Measurements from ENCODE around the gene CLEC16A. TPM values are rescaled to one million over a fixed set of nuclear protein-coding genes. Genes with fewer than 3 reads are reported as not detected.

Gene CLEC16A
- total and polyA plus RNA-seq, 9 of the 15 experiments (the other 6 are each of a cell fraction or from before 2014, with no cell fraction given): 1.00 to 22.3 (median 10.0) TPM

DNA sequence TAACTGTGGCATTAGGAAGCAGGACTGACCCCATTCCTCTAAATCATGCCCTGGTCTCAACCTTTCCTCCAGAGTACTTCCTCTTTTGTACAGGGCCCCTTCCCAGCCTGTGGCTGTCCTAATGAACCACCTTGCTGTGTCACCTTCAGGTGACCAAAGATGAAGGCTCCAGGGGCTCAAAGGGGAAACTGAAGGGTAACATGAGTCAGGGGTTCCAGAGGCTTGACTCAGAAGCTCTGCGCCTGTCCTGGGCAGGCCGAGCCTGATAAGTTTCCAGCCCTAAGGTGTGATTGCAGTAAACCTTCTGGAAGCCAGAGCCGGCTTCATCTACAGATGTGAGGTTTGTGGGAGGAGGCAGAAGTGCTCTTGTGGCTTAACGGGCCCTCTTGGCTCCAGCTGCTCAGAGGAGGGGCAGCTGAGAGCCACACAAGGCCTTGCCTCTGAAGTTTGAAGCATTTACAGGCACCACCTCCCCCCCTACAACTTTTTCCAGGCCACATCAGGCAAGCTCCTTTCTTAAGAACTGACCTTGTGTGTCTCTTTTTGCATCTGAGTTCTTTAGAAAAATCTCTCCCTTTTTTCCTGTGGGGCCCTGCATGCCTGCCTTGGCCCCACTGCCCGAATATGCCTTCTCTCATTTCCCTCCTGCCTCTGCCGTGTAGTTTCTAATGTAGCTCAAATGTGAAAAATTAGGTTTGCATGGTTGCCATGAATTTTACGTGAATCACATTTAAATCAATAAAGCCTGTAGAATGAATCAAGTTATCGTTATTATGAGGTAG is 149.9 kb downstream of the CLEC16A start (continued):
- TF ChIP-seq, protein P1, sequence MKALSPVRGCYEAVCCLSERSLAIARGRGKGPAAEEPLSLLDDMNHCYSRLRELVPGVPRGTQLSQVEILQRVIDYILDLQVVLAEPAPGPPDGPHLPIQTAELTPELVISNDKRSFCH (CRISPR knock-in tag; IDR thresholded peaks at IDR 0.05): no peak
- TF ChIP-seq, protein P1 (tag; IDR thresholded peaks at IDR 0.05): peak; percentile 45; the same call in 1 of the 2 replicates
- TF ChIP-seq ARHGAP35 (IDR thresholded peaks at IDR 0.05; ENCODE audit: partially characterized antibody) (no peak), ELF1 (tag; IDR thresholded peaks at IDR 0.05) (no peak), MEIS2 (IDR thresholded peaks at IDR 0.05; ENCODE audit: partially characterized antibody) (peak; percentile 63), FOXJ3 (CRISPR knock-in tag; IDR thresholded peaks at IDR 0.05) (no peak), TEAD4 (IDR thresholded peaks at IDR 0.05; ENCODE audit: low read length) (peak; percentile 73), TEAD4 (CRISPR knock-in tag; IDR thresholded peaks at IDR 0.05; ENCODE audit: borderline replicate concordance) (no peak), ZNF586 (CRISPR knock-in tag; conservative IDR thresholded peaks at IDR 0.05) (no peak), SAFB2 (IDR thresholded peaks at IDR 0.05; ENCODE audit: borderline replicate concordance, low read depth, low read length, severe bottlenecking) (no peak), POLR2G (IDR thresholded peaks at IDR 0.05; ENCODE audit: low read depth, low read length) (no peak), RFX7 (CRISPR knock-in tag; IDR thresholded peaks at IDR 0.05) (no peak), TCF7 (IDR thresholded peaks at IDR 0.05; ENCODE audit: borderline replicate concordance) (no peak)
- TF ChIP-seq, protein P2, sequence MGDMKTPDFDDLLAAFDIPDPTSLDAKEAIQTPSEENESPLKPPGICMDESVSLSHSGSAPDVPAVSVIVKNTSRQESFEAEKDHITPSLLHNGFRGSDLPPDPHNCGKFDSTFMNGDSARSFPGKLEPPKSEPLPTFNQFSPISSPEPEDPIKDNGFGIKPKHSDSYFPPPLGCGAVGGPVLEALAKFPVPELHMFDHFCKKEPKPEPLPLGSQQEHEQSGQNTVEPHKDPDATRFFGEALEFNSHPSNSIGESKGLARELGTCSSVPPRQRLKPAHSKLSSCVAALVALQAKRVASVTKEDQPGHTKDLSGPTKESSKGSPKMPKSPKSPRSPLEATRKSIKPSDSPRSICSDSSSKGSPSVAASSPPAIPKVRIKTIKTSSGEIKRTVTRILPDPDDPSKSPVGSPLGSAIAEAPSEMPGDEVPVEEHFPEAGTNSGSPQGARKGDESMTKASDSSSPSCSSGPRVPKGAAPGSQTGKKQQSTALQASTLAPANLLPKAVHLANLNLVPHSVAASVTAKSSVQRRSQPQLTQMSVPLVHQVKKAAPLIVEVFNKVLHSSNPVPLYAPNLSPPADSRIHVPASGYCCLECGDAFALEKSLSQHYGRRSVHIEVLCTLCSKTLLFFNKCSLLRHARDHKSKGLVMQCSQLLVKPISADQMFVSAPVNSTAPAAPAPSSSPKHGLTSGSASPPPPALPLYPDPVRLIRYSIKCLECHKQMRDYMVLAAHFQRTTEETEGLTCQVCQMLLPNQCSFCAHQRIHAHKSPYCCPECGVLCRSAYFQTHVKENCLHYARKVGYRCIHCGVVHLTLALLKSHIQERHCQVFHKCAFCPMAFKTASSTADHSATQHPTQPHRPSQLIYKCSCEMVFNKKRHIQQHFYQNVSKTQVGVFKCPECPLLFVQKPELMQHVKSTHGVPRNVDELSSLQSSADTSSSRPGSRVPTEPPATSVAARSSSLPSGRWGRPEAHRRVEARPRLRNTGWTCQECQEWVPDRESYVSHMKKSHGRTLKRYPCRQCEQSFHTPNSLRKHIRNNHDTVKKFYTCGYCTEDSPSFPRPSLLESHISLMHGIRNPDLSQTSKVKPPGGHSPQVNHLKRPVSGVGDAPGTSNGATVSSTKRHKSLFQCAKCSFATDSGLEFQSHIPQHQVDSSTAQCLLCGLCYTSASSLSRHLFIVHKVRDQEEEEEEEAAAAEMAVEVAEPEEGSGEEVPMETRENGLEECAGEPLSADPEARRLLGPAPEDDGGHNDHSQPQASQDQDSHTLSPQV (IDR thresholded peaks at IDR 0.05): peak; percentile 69; the same call in 1 of the 2 replicates

Measured in K562 (cell line).